LoVo (cell line): ENCODE measurements around the gene PTK6.
A peak's percentile ranks its signal among the peaks of the same experiment; 100 is the strongest.
"Not testable (repeated sequence)": the region's sequence is repeated elsewhere in the genome, so short reads cannot be mapped to it uniquely, and the experiment has no call there.

ENCODE experiments used
- DNase-seq: peaks from one replicate; pipeline ENCODE4 v3.0.0-alpha.2; 2016; ENCODE audit warnings: low spot score

PTK6 gene

DNA sequence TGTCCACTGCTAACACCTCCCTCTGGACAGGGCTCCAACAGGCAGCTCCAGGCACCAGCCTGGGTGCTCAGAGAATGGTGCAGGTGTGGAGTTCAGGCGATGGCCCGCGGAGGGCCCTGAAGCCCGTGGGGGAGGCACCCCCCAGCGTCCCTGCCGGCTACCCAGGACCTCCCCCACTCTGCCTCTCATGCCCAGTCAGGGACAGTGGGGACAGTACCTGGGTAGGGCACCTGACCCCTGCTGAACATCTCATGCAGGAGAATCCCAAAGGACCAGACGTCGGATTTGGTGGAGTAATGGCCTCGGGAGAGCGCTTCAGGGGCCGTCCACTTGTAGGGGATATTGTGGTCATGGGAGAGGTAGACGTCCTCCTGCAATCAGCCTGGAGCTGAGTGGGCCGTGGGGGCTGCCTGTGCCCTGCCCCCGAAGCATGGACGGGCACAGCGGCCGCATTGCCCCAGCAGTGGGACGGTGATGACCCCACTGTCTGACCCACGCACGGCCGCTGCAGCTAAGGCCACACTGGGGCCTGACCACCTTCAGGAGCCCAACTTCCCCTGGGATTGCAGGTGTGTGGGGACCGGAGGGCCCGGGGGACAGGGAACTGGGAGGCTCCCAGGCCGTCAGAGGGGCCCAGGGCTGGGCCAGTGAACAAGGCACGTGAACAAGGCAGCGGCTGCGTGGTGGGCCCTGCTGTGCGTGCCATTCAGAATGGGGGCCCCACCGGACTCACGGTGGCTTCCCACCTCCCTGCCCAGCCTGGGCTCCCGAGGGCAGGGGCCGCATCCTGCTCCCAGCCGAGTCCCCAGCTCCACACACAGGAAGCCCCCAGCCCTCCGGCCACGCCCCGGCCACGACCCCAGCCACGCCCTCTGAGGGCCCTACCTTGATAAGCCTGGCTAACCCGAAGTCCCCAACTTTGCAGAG is 7.1 kb downstream of the PTK6 start:
- no peak for DNase-seq

DNA sequence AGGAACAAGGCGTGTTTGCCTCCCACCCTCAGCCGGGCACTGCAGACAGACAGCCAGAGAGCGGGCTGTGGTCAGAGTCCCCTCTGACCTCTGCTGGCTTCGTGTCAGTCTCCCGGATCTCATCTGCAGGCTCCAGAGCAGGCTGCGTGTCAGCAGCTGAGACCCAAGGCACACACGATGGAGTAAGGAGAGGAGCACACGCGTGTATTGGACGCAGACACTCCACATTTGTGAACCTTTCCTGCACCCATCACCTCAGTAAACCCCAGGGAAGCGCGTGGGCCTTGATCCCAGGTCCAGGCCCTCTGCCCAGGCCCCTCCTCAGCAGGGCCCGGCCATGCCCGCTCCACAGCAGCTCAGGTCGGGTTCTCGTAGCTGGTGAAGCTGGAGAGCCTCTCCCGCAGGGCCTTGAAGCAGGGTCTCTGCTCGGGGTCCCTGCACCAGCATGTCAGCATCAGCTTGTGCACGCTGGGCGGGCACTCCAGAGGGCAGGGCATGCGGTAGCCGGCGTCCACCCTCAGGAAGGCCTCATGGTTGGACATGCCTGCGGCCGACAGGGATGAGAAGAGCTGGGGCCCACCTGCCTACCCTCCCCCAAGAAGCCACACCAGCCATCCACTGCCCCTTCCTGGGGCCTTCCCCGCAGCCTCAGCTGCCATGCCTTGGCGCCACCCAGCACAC is 7.9 kb downstream of the PTK6 start:
- DNase-seq: no peak

DNA sequence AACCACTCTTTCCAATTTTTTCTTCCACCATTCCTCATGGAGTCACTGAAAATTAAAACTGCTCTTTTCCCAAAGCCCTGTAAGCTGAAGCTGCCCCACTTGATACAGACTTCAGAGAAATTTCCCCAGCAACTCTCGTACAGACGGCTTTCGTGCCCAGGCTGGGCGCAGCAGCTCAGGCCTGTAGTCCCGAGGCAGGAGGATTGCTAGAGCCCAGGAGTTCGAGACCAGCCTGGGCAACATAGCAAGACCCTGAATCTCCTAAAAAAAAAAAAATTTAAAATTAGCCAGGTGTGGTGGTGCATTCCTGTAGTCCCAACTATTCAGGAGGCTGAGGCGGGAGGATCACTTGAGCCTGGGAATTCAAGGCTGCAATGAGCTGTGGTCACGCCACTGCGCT is 10.0 kb downstream of the PTK6 start:
- no peak for DNase-seq

DNA sequence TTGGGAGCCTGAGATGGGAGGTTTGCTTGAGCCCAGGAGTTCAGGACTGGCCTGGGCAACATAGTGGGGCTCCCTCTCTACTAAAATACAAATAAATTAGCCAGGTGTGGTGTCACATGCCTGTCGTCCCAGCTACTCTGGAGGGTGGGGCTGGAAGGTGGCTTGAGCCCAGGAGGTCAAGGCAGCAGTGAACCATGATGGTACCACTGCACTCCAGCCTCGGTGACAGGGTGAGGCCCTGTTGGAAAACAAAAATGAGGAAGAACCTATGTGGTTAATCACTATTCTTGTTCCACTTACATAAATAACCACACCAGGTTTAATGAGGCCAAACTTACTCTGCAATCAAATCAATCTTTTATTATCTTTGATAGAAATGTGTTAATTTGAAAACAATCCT is 11.2 kb downstream of the PTK6 start:
- DNase-seq: no peak

DNA sequence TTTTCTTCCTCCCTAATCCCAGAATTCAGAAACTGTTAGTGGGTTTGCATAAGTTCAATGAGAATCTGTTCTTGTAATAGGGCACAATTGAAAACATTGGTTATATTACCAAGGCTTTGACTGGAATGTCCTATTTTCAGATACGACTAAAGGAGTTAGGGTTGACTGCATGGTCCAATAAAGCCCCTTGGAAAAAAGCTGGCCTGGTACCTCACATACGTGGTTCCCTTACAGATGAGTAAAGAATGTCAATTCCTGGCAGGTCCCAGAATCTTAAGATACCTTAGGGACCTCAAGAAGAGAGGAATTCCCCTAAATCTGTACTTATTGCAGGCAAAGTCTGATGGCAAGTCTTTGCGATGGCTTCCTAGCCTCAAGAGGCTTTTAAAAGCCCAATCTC is 12.0 kb downstream of the PTK6 start:
- DNase-seq: no peak

DNA sequence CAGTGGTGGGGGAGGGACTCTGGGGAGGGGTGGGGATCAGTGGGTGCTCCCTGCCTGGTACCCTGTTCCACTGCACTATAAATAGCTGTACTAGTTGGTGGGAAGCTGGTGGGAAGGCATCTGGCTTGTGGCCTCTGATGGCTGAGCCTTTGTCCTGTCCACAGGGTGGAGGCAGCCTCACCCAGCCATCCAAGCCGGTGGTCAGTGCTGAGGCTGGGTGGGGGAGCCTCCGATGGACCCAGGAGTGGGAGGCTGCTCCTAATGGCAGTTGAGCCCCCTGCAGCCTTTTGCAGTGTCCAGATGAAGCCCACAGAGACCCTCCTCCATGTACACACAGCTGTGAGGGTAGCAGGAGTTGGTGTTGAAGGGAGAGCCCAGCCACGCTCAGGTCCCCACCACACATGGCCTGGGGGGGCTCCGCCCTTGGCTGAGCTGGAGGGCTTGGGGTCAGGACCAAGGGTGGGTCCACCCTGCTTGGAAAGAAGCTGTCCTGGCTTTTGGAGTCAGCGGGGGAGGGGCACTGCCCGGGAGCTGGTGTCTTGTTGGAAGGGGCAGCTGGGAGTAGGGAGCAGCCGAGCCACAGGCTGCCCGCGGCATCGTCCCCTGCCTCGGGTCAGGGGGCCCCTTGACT is 14.1 kb downstream of the PTK6 start:
- DNase-seq: no peak

DNA sequence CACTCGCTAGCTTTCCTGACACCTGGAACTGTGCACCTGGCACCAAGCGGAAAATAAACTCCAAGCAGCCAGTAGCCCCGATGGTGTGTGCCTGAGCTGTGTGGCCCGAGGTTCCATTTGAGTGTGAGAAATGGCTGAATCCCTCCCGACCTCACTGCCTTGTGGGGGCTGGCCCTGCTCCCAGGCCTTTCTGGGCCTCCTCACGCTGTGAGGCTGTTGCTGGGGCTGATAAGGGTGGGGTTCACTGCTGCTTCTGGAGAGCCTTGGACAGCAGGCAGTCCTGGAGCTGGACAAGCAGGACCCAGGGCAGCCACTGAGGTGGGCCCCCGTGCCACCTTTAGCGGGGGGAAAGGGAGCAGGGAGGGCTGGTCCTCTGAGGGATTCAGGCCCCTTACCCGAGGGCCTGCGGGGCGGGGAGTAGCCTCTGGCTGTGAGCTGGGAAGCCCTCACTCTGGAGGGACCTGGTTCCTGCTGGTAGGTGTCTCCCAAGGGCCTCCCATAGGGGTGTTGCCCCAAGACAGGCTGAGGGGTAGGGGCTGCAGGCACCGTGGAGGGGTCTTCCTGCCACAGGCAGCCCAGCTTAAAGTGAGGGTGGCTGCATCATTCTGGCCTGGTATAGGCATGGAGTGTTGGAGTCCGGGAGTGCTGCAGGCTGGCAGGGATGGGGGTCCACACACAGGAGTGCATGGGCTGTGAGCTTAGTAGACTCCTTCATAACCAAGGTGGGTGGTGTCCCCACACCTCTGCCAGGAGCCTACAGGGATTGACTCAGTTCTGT is 14.9 kb downstream of the PTK6 start:
- DNase-seq: no peak

DNA sequence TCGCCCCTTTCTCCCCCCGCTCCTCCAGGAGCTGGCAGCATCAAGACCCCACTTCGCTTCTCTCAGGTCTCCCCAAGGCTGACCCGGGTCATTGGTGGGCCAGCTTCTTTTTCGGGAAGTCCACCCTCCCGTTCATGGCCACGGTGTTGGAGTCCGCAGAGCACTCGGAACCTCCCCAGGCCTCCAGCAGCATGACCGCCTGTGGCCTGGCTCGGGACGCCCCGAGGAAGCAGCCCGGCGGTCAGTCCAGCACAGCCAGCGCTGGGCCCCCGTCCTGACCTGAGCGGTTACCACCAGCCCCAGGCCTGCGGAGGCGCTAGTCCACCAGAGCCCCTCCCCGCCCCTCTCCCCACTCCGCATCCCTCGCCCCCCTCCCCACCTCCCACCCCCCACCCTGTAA is 15.6 kb downstream of the PTK6 start:
- DNase-seq: no peak

DNA sequence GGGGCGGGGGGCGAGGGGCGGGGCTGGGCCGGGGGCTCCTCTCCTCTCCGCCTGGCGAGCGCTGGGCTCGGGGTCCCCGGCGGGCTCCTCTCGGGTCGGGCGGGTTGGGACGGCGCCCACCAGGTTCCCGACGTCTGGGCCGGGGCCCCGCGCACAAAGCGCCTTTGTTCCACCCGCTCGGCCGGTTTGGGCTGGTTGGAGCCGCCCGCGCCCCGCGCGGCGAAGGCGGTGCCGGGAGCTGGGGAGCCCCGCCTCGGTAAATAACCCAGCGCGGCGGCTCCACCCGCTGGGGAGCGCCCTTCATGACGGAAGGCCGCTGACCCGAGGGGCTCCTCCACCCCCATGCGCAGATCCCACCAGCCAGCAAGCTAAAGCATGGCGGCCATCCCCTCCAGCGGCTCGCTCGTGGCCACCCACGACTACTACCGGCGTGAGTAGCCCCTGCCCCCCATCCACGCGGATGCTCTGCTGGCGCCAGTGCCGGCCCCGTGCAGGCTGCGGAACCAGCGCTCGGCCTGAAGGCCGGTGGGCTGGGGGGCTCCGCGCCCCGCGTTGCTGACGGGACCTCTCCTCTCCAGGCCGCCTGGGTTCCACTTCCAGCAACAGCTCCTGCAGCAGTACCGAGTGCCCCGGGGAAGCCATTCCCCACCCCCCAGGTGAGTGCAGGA is 16.1 kb downstream of the PTK6 start:
- peak; percentile 61 for DNase-seq

DNA sequence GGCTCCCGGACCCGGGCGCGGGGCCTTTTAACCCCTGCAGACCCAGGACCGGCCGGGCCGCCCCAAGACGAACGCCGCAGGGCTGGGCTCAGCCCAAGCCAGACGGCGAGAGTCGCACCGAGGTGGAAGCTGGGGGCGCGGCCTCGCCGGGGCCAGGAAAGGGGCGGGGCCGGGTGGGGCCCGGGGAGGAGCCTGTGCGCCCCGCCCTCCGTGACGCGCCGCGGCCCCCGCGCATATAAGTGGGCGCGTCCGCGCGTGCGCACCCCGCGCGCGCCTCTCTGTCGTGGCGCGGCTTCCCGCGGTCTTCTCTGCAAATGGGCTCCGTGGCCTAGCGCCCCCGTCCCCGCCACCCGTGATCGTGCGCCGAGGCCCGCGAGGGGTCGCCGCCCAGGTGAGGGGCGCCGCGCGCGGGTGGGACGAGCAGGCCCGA is 16.7 kb downstream of the PTK6 start, which contains the start of gene PPDPF:
TSS of gene PPDPF (plus strand) at position 262 of the 430 bp plus-strand sequence. CDS start 544 bp downstream, outside the sequence.
- DNase-seq: peak; percentile 87

DNA sequence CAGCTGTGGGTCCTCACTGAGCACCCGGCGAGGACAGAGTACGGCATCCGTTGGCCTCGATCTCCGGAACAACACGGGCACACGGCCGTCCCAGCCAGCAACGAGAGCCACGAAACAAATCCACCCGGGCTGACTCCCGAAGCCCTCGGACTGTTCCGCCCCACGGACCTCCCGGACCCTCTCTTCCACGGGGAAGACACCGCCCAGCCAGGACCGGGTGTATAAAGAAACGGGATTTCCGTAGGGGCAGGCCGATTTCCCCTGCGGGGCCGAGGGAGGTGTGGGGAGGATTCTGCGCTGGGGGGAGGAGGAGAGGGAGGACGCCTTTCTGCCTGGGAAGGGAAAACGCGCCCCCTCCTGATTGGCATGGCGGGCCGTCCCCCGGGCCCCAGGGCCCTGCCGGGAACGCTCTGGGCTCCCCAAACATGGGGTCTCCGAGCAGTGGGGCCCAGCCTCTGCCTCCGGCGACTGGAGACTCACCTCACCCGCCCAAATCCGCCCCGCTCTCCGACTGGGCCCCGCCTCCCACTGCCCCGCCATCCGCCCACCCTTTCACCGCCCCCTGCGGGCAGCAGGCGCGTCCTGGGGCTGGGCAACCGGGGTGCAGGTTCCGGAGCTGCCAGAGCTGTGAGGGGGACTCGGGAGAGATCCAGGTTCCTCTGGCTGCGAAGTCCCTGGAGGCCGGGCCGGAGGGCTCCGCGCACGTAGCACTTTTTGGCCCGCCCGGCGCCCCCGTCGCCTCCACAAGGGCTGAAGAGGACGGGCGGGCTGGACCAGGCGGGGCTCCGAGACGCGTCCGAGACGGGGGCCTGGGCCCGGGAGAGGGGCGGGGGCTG is 17.3 kb downstream of the PTK6 start:
- DNase-seq: peak; percentile 59

DNA sequence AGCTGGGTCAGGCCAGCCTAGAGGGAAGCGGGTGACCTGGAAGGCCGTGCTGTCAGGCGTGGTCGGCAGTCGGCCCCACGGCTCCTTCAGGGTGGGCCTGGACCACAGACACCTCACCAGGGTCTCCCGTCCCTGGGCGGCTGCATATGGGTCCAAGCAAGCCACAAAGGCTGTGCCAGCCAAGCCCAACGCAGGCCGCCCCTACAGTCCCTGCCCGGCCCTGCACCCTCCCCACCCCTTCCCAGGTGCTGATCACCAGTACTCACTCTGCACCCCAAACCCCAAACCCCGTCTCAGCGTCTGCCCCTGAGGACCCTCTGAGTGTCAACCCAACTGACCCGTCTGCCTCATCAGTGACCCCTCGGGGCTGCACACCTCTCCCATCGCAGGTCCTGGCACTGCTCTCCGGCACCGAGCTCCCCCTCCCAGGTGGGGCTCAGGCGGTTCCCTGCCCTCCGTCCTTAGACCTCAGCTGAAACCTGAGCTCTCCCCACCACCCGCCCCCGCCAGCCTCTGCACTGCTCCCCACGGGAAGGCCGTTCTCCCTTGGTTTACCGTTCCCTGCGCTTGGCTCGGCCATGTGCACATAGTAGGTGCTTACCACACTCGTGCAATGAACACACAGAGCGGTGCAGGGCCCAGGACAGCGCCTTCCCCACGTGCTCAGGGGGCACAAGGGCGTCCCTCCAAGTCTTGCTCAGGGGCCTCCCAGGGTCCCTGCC is 18.1 kb downstream of the PTK6 start:
- no peak for DNase-seq

DNA sequence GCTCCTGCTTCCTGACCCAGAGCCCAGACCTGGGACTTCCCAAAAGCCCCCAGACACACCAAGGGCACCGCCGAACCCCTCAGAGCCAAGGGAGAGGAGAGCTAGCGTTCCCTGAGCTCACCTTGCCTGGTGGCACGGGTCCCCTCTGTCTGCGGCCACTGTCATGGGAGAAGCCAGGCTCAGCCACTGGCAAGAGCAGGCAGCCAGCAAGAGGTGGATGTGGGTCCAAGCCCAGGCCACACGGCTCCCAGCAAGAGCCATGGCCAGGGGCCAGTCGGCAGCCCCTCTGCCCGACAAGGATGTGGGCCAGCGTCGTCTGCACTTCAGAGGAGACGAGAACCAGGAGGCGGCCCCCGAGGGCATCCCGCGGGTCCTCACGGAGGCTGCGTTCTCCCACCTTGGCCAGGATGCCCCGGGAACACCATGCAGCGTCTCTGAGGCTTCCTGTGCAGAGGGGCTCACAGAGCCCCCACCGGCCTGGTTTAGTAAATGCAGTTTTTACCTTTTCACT is 18.8 kb downstream of the PTK6 start:
- no peak for DNase-seq

DNA sequence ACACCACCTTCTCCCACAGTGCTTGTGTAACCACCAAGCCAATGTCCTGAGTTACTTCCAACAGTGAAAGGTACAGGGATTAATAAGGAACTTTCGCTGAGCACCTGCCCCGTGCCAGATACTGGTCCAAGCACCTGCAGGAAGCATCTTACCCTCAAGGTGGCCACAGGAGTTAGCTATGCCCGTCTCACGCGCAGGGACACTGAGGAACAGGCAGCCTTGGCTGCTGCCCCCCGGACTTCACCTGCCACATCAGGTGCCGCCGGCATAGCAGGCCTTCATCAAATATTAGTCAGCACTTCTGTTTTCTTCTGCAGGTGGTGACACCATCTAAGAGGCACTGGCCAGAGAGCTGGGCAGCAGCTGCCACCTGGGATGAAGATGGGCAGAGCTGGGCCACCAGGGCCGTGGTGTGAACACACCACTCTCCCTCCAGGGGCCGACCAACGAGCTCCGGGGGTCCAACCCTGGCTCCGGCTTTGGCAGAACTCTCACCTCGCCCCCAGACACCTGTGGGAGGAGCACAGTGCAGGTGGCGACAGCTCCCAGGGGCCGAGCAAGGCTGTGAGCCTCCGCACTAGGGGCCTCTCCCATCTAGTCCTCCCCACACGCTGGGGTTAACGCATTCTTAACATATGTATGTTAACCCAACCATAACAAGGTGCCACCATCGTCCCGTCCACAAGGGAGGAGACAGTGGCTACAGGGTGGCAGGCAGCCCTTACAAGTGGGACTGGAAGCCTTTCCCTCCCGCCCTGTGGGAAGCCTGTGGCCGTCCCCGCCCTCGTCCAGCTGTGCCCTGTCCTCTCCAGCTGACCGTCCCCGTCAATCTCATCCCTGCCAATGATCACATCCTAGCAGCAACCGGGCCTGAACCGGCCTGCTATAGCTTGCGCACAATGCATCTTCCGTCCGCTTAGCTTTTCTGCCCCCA is 19.5 kb downstream of the PTK6 start:
- DNase-seq: no peak

DNA sequence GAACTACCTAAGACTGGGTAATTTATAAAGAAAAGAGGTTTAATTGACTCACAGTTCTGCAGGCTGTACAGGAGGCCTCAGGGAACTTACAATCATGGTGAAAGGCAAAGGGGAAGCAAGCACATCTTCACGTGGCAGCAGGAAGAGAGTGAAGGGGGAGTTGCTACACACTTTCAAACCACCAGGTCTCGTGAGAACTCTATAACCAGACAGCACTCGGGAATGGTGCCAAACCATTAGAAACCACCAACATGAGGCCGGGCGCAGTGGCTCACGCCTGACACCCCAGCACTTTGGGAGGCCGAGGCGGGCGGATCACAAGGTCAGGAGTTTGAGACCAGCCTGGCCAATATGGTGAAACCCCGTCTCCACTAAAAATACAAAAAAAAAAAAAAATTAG is 22.7 kb downstream of the PTK6 start:
- DNase-seq: not testable (repeated sequence)

DNA sequence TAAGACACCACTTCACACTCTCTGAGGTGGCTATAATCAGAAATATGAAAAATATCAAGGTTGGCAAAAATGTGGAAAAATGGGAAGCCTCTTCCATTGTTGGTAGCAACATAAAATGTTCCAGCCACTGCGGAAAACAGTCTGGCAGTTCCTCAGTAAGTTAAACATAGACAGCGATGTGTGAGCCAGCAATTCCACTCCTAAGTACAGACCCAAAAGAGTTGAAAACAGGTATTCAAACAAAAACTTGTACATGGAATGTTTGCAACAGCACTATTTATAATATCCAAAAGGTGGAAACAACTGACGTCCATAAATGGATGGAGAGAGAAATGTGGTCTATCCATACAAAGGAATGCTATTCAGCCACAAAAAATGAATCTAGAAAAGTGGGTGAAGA is 24.0 kb downstream of the PTK6 start:
- no peak for DNase-seq

DNA sequence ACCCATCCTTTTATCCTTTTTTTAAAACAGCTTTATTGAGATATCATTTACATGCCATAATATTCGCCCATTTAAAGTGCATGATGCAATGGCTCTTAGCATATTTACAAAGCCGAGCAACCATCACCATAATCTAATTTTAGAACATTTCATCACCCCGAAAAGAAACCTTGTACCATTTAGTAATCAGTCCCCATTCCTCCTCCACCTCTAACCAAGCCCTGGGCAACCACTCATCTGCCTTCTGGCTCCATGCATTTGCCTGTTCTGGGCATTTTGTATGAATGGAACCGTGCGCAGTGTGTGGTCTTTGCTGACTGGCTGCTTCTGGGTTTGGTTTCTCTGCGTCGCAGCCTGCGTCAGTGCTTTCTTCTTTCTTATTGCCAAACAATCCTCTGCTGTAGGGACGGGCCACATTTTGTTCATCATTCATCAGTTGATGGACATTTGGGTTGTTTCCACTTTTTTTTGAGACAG is 28.1 kb downstream of the PTK6 start:
- DNase-seq: no peak

DNA sequence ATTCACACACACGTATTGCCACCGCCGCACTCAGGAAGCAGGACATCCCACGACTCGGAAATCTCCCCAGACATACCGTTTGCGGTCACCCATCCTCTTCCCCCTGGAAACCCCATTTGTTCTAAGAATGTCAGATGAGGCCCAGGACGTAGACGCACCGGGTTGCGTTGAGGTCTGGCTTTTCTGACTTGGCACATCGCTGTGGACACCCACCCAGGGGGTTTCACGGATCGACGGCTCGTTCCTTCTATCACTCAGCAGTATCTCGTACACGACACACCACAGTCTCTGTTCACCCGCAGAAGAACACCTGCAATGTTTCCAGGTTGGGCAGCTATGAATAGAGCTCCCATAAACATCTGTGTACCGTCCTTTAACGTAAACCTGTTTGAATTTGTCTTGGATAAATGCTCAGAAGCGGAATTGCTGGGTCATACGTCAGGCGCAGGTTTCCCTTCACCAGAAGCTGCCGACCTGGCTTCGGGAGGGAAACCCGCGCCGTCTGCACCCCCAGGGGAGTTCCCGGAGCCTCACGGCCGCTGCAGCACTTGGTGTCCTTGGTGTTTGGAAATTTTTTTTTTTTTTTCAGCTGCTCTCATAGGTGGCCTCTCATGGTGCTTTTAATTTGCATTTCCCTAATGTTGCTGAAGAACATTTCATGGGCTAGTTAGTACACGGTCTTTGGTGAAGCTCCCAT is 29.0 kb downstream of the PTK6 start:
- no peak for DNase-seq
